PFSK-1 (cell line): ENCODE measurements around the gene MYH15.

ENCODE experiments used
- POLR2AphosphoS5 ChIP-seq: IDR thresholded peaks from 2 replicates; pipeline ENCODE4 v1.6.1; 2012; ENCODE audit warnings: low read depth, mild to moderate bottlenecking, control low read depth, low read length, moderate library complexity
- SIN3A ChIP-seq: IDR thresholded peaks from 2 replicates; pipeline ENCODE4 v1.6.1; 2012; ENCODE audit warnings: mild to moderate bottlenecking, low read length, moderate library complexity, borderline replicate concordance; ENCODE audit not compliant: insufficient read depth
- TAF1 ChIP-seq: IDR thresholded peaks from 2 replicates; pipeline ENCODE4 v1.6.1; 2012; ENCODE audit warnings: low read length, control low read depth, borderline replicate concordance; ENCODE audit not compliant: insufficient read depth

GRCh38 chr3:108388136-108389132 lies 122.0 kb downstream of the MYH15 start:
- TF ChIP-seq SIN3A, result no peak
- TF ChIP-seq TAF1, result no peak
- no peak for TF ChIP-seq POLR2AphosphoS5
